HepG2 (cell line): Measurements from ENCODE around the gene GSX1.

Experiments used
- TF ChIP-seq, protein P1 (sequence below): sonication (generic); formaldehyde crosslinking; IDR thresholded peaks from 2 replicates; pipeline ENCODE4 v1.5.0; 2020; ENCODE audit warnings: mild to moderate bottlenecking, missing genetic modification reagents, moderate library complexity
- TF ChIP-seq, protein P2 (sequence below): sonication (generic); formaldehyde crosslinking; IDR thresholded peaks from 2 replicates; pipeline ENCODE4 v1.4.0; 2020; ENCODE audit warnings: missing genetic modification reagents

DNA sequence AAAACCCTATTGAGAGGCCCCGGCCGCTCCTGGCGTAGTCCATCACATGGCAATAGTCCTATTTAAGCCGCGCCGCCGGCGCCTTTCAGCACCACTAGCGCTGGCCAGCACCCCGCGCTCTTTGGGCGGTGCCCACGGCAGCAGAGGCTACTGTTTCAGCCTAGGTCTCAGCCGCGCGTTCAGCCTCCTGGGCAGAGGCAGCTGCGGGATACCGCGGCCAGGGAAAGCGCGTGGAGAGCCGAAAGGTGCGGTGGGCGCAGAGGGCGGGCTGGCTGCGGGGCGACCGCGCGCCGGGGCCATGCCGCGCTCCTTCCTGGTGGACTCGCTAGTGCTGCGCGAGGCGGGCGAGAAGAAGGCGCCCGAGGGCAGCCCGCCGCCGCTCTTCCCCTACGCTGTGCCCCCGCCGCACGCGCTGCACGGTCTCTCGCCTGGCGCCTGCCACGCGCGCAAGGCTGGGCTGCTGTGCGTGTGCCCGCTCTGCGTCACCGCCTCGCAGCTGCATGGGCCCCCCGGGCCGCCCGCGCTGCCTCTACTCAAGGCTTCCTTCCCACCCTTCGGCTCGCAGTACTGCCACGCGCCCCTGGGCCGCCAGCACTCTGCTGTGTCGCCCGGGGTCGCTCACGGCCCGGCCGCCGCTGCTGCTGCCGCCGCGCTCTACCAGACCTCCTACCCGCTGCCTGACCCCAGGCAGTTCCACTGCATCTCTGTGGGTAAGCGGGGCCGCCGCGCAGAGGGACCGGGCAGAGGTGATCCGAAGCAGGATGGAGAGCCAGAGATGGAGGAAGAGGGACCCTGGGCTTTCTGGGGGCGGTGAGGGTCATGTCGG, at the start of gene GSX1:
- TF ChIP-seq, protein P1, sequence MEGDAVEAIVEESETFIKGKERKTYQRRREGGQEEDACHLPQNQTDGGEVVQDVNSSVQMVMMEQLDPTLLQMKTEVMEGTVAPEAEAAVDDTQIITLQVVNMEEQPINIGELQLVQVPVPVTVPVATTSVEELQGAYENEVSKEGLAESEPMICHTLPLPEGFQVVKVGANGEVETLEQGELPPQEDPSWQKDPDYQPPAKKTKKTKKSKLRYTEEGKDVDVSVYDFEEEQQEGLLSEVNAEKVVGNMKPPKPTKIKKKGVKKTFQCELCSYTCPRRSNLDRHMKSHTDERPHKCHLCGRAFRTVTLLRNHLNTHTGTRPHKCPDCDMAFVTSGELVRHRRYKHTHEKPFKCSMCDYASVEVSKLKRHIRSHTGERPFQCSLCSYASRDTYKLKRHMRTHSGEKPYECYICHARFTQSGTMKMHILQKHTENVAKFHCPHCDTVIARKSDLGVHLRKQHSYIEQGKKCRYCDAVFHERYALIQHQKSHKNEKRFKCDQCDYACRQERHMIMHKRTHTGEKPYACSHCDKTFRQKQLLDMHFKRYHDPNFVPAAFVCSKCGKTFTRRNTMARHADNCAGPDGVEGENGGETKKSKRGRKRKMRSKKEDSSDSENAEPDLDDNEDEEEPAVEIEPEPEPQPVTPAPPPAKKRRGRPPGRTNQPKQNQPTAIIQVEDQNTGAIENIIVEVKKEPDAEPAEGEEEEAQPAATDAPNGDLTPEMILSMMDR: no peak
- TF ChIP-seq, protein P2, sequence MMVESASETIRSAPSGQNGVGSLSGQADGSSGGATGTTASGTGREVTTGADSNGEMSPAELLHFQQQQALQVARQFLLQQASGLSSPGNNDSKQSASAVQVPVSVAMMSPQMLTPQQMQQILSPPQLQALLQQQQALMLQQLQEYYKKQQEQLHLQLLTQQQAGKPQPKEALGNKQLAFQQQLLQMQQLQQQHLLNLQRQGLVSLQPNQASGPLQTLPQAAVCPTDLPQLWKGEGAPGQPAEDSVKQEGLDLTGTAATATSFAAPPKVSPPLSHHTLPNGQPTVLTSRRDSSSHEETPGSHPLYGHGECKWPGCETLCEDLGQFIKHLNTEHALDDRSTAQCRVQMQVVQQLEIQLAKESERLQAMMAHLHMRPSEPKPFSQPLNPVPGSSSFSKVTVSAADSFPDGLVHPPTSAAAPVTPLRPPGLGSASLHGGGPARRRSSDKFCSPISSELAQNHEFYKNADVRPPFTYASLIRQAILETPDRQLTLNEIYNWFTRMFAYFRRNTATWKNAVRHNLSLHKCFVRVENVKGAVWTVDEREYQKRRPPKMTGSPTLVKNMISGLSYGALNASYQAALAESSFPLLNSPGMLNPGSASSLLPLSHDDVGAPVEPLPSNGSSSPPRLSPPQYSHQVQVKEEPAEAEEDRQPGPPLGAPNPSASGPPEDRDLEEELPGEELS (CRISPR knock-in tag): no peak
